Activated T-helper 2 cell treated with anti-CD3 and anti-CD28 coated beads, Interferon-gamma antibody, Interleukin-2, Interleukin-4, amounts not matched to agents 10 μg/mL and 5 μg/mL and 100 μg/mL, durations not matched to agents 14 hours and 24 hours and 36 hours (primary cell): ENCODE data around the gene GIMAP5. TPM values are rescaled to one million over a fixed set of nuclear protein-coding genes. Genes with fewer than 3 reads are reported as not detected.

Experiments used
- DNase-seq: peaks from one replicate; pipeline ENCODE4 v3.0.0; 2021; ENCODE audit warnings: low spot score
- H3K27ac Mint-ChIP-seq: one replicate; pipeline ENCODE4 v1.8.0; 2021; ENCODE audit warnings: mixed read lengths
- H3K27me3 Mint-ChIP-seq: one replicate; pipeline ENCODE4 v1.8.0; 2021; ENCODE audit warnings: low read depth, mixed read lengths
- H3K36me3 Mint-ChIP-seq: one replicate; pipeline ENCODE4 v1.8.0; 2021; ENCODE audit warnings: low read depth, mixed read lengths
- H3K4me1 Mint-ChIP-seq: one replicate; pipeline ENCODE4 v1.8.0; 2021; ENCODE audit warnings: low read depth, mixed read lengths
- H3K4me3 Mint-ChIP-seq: one replicate; pipeline ENCODE4 v1.8.0; 2021; ENCODE audit warnings: low read depth, mild to moderate bottlenecking, moderate library complexity, mixed read lengths
- H3K9me3 Mint-ChIP-seq: one replicate; pipeline ENCODE4 v1.8.0; 2021; ENCODE audit warnings: mixed read lengths
- intact Hi-C: fragments of 100-400 bp; cut with micrococcal nuclease; formaldehyde crosslinking; loops from one replicate; pipeline ENCODE4 v1.15.1; 2023
- total RNA-seq: library from RNA; stranded (reverse); gene quantifications from 2 replicates; pipeline ENCODE4 v1.2.3, GENCODE V29; 2022

GIMAP5 gene
- total RNA-seq = 42.9 and 46.7 TPM in 2 replicates

DNA sequence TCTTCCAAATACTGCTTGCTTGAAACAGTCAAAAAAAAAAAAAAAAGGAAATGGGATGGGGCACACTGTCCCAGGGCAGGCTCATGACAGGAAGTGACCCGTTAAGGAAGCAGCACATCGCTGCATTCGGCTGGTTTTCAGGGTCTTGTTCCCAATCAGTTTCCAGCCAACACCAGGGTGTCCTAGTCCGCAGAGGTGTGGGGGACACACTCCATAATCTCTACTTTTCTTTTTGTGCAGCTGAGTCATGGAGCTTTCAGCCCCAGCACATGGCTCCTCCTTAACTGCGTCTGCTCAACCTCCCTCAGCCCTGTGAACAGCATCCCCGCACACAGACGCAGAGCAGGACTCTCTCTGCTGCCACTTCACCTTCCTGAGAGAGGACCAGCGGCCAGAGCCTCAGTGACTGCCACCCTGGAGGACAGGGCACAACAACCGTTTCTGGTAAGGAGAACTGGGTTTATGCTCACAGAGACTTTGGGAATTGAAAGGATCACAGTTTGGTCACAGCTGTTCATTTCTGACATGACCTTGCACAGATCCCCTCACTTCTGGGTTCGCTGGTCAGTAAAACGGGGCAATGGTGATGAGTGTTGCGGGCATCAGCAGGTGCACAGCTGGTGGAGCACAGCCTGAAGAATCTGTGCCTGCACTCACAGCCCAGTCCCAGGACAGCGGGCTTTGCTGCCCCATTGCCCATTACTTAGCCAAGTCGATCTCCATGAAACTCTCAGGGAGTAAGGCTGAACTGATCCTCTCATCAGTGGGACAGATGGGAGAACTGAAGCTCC, at the start of gene GIMAP5:
TSS of gene GIMAP5 (plus strand) at position 154 of the 791 bp plus-strand sequence. CDS start 3,467 bp downstream, outside the sequence.
- intact Hi-C loops = loop anchor here (1.0 to 10.0 kb wide), 5 partner anchors 18 to 863 kb away; partner anchors contain the start of genes ATP6V0E2, GIMAP1 and GIMAP8
- peak; percentile 44 for DNase-seq
- Mint-ChIP-seq H3K4me1 (peaks cover 78% of the 10 kb centered on the region), H3K9me3 (peaks cover 12% of the 10 kb centered on the region), H3K36me3 (peaks cover 53% of the 10 kb centered on the region), H3K27ac (peak within 1 kb of the TSS; percentile 91), H3K4me3 (peak within 1 kb of the TSS; percentile 91), H3K27me3 (no peaks in the 10 kb centered on the region)

GRCh38 chr7:150688630-150689029, 48.6 kb upstream of the GIMAP5 start:
- peaks cover 40% of the 10 kb centered on the region for H3K4me1 Mint-ChIP-seq
- peak overlapping the region; percentile 65 for H3K4me3 Mint-ChIP-seq
- H3K27me3 Mint-ChIP-seq = no peaks in the 10 kb centered on the region
- peak overlapping the region; percentile 61 for H3K27ac Mint-ChIP-seq
- peaks cover 73% of the 10 kb centered on the region for H3K36me3 Mint-ChIP-seq
- no peak for DNase-seq
- peaks cover 50% of the 10 kb centered on the region for H3K9me3 Mint-ChIP-seq
- intact Hi-C loops = loop anchor here (5.0 kb wide), 1 partner anchor 44 kb away; no protein-coding TSS in a partner anchor

DNA sequence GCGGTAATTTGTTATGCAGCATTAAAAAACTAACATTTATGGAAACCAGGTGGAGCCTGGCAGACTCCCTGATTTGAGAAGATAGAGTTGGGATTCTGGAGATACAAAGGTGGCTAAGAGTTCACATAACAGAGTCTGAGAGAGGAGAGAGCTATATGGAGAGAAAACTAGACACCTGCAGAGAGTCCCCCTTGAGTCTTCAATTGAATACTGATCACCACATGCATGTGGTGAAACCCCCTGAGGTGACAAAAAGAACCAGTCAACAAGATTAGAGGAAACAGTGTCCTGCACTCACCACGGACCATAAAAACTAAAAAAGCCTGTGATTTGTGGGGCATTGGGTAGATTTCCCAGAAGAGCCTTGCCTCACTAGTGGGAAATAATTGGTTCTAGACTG, 41.6 kb upstream of the GIMAP5 start:
- no peak for DNase-seq
- peaks cover 83% of the 10 kb centered on the region for H3K36me3 Mint-ChIP-seq
- H3K27ac Mint-ChIP-seq = no peak overlapping the region
- no peaks in the 10 kb centered on the region for H3K4me1 Mint-ChIP-seq
- no peak overlapping the region for H3K4me3 Mint-ChIP-seq
- H3K27me3 Mint-ChIP-seq = no peaks in the 10 kb centered on the region
- intact Hi-C loops = no loop called here
- peaks cover 93% of the 10 kb centered on the region for H3K9me3 Mint-ChIP-seq

- H3K27me3 Mint-ChIP-seq = no peaks in the 10 kb centered on the region
- H3K36me3 Mint-ChIP-seq = peaks cover 70% of the 10 kb centered on the region
- DNase-seq = no peak
- no peak overlapping the region for H3K4me3 Mint-ChIP-seq
- peaks cover 83% of the 10 kb centered on the region for H3K9me3 Mint-ChIP-seq
- no peaks in the 10 kb centered on the region for H3K4me1 Mint-ChIP-seq
- H3K27ac Mint-ChIP-seq = no peak overlapping the region
- intact Hi-C loops = no loop called here
These were observed 34.0 kb upstream of the GIMAP5 start for GRCh38 chr7:150703209-150703608.

- Mint-ChIP-seq H3K27me3 (no peaks in the 10 kb centered on the region), H3K27ac (peak overlapping the region; percentile 76), H3K4me3 (peak overlapping the region; percentile 94), H3K36me3 (peaks cover 55% of the 10 kb centered on the region), H3K4me1 (peaks cover 44% of the 10 kb centered on the region), H3K9me3 (peaks cover 27% of the 10 kb centered on the region)
- DNase-seq = no peak
- intact Hi-C loops = loop anchor here (1.0 kb wide), 1 partner anchor 47 kb away; no protein-coding TSS in a partner anchor
These were observed 21.9 kb upstream of the GIMAP5 start for GRCh38 chr7:150715293-150715692.

DNA sequence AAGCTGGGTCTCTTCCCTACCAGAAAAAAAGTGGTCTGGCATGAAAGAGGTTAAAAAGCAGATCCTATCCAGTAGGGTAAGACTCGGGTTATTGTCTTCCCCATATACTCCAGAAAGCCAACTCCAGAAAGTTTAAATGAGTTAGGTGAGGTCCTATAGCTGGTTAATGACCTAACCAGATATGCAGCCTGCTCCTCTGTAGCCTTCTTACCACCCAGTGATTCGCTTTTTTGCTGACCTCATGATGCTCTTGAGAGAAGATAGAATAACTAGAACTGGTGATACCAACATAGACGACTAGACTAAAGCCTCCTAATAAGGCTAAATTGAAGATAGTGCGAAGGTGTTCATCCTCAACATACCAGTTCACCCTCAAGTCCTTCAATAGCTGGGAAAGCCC, 21.5 kb upstream of the GIMAP5 start:
- no peak for DNase-seq
- Mint-ChIP-seq H3K9me3 (peaks cover 27% of the 10 kb centered on the region), H3K4me1 (peaks cover 44% of the 10 kb centered on the region), H3K27ac (peak overlapping the region; percentile 76), H3K36me3 (peaks cover 59% of the 10 kb centered on the region), H3K27me3 (no peaks in the 10 kb centered on the region), H3K4me3 (peak overlapping the region; percentile 94)
- intact Hi-C loops = loop anchor here (1.0 to 2.0 kb wide), 6 partner anchors 17 to 147 kb away; partner anchors contain the start of genes GIMAP2 and GIMAP5

GRCh38 chr7:150716368-150716767, 20.9 kb upstream of the GIMAP5 start, which contains the start of gene GIMAP1:
Gene GIMAP1, plus strand, starts transcription at chr7:150716613. Its CDS starts 2,435 bp downstream, at chr7:150719048.
- H3K9me3 Mint-ChIP-seq = peaks cover 27% of the 10 kb centered on the region
- DNase-seq = peak; percentile 48

GRCh38 chr7:150716939-150717338, 20.3 kb upstream of the GIMAP5 start:
- H3K27ac Mint-ChIP-seq = peak overlapping the region; percentile 76

More at GRCh38 chr7:150716368-150716767, 20.9 kb upstream of the GIMAP5 start, which contains the start of gene GIMAP1:
- intact Hi-C loops = loop anchor here (1.0 to 2.0 kb wide), 5 partner anchors 16 to 148 kb away; partner anchors contain the start of genes GIMAP2 and GIMAP5
- Mint-ChIP-seq H3K4me3 (peak within 1 kb of the TSS; percentile 94), H3K27ac (peak within 1 kb of the TSS; percentile 76), H3K4me1 (peaks cover 51% of the 10 kb centered on the region), H3K27me3 (no peaks in the 10 kb centered on the region), H3K36me3 (peaks cover 66% of the 10 kb centered on the region)

GRCh38 chr7:150717814-150718420, 19.3 kb upstream of the GIMAP5 start:
- peaks cover 18% of the 10 kb centered on the region for H3K9me3 Mint-ChIP-seq
- no peaks in the 10 kb centered on the region for H3K27me3 Mint-ChIP-seq
- peak overlapping the region; percentile 94 for H3K4me3 Mint-ChIP-seq
- H3K4me1 Mint-ChIP-seq = peaks cover 60% of the 10 kb centered on the region
- intact Hi-C loops = loop anchor here (2.0 kb wide), 3 partner anchors 15 to 149 kb away; partner anchors contain the start of gene GIMAP2
- no peak for DNase-seq
- peak overlapping the region; percentile 21 for H3K27ac Mint-ChIP-seq
- H3K36me3 Mint-ChIP-seq = peaks cover 75% of the 10 kb centered on the region

More at GRCh38 chr7:150716939-150717338, 20.3 kb upstream of the GIMAP5 start:
- peaks cover 54% of the 10 kb centered on the region for H3K4me1 Mint-ChIP-seq
- peaks cover 71% of the 10 kb centered on the region for H3K36me3 Mint-ChIP-seq
- H3K9me3 Mint-ChIP-seq = peaks cover 27% of the 10 kb centered on the region
- no peaks in the 10 kb centered on the region for H3K27me3 Mint-ChIP-seq
- peak overlapping the region; percentile 94 for H3K4me3 Mint-ChIP-seq
- intact Hi-C loops = loop anchor here (1.0 to 2.0 kb wide), 5 partner anchors 16 to 148 kb away; partner anchors contain the start of genes GIMAP2 and GIMAP5
- no peak for DNase-seq

- DNase-seq = no peak
- H3K36me3 Mint-ChIP-seq = peaks cover 81% of the 10 kb centered on the region
- H3K27ac Mint-ChIP-seq = peak overlapping the region; percentile 17
- no peaks in the 10 kb centered on the region for H3K27me3 Mint-ChIP-seq
- intact Hi-C loops = no loop called here
- H3K4me1 Mint-ChIP-seq = peaks cover 67% of the 10 kb centered on the region
- H3K9me3 Mint-ChIP-seq = peaks cover 4% of the 10 kb centered on the region
- H3K4me3 Mint-ChIP-seq = peak overlapping the region; percentile 28
These were observed 17.8 kb upstream of the GIMAP5 start for GRCh38 chr7:150719436-150719835.

- intact Hi-C loops = no loop called here
- Mint-ChIP-seq H3K9me3 (no peaks in the 10 kb centered on the region), H3K4me1 (peaks cover 61% of the 10 kb centered on the region), H3K27me3 (no peaks in the 10 kb centered on the region), H3K27ac (no peak overlapping the region), H3K36me3 (peaks cover 83% of the 10 kb centered on the region), H3K4me3 (peak overlapping the region; percentile 22)
- DNase-seq = no peak
These were observed 17.0 kb upstream of the GIMAP5 start for GRCh38 chr7:150719960-150720891.

DNA sequence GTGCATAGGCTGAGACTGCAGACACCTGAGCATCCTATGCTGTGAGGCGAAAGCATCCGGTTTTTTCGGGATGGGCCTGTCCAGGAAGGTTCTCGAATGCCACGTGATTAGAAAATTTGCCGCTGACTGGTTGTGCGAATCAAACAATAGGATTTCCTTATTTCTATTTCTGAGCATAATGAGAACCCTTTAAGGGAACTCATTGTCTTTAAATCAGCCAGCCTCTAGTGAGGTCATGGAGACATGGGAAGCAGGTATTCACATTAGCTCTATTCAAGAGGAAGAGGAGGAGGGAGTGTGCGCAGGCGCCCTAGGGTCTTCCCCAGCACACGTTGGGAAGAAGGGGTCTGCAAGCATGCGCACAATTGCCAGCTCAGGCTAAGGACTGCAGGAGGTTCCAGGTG, 15.2 kb upstream of the GIMAP5 start:
- Mint-ChIP-seq H3K36me3 (peaks cover 96% of the 10 kb centered on the region), H3K27me3 (no peaks in the 10 kb centered on the region), H3K4me3 (no peak overlapping the region), H3K4me1 (peaks cover 53% of the 10 kb centered on the region), H3K27ac (no peak overlapping the region), H3K9me3 (peaks cover 14% of the 10 kb centered on the region)
- no peak for DNase-seq
- intact Hi-C loops = no loop called here
